GM21423 (cell line): ENCODE results near the gene ADCY7.

Experiments
- ATAC-seq: cut with Tn5 transposase; IDR thresholded peaks from one replicate; pipeline ENCODE4 v1.9.1; 2021; ENCODE audit warnings: mild to moderate bottlenecking, moderate library complexity; ENCODE audit not compliant: unreplicated experiment

ADCY7 gene

DNA sequence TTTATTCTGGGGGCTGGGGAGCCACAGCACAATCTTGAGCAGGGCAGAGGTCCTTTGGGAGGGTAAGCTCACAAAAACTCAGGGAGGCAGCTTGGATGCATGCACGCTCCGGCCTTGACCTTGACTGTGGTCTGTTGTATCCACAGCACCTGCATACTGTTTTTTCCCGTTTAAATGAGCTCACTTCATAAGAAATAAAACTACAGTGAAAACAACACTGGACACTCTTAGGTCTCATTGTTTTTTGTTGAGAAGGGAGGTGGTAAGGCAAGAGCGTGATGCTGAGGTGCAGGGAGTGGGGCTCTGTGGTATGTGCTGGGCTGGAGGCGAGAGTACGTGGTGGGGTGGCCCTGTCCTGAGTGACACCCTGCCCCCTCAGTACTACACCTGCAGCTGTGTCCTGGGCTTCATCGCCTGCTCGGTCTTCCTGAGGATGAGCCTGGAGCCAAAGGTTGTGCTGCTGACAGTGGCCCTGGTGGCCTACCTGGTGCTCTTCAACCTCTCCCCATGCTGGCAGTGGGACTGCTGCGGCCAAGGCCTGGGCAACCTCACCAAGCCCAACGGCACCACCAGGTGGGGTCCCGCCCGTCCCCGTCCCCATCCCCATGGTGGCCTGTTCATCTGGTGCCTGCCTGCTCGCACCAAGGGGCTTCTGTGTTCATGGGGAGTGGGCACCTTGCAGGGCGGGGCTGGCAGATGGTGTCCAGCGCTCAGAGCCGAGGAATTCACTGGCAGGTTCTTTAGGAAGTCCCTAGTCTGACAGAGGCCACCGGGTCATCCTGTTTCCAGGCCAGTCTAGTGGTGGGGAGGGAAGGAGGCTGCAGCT, 44.2 kb downstream of the ADCY7 start:
- no peak for ATAC-seq

DNA sequence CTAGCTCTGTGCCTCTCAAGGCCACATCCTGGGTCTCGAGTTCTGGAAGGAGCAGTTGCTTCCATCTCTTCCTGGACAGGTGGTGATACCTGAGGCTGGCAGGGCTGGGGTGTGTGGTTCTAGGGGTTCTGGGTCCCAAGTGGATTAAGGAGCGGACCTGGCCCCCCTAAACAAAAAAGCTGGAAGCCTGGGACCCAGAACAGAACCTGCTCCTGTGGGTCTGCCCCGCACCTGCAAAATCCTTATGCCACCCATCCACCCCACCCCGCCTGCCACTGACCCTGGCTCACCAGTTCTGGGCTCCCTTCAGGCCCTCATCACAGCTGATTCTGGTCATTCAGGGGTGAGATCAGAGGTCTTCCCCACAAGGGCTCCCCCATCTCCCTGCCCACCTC, 44.8 kb downstream of the ADCY7 start:
- ATAC-seq: no peak

GRCh38 chr16:50311891-50312501, 45.6 kb downstream of the ADCY7 start:
- no peak for ATAC-seq

GRCh38 chr16:50313596-50314478, 47.5 kb downstream of the ADCY7 start:
- ATAC-seq: no peak

DNA sequence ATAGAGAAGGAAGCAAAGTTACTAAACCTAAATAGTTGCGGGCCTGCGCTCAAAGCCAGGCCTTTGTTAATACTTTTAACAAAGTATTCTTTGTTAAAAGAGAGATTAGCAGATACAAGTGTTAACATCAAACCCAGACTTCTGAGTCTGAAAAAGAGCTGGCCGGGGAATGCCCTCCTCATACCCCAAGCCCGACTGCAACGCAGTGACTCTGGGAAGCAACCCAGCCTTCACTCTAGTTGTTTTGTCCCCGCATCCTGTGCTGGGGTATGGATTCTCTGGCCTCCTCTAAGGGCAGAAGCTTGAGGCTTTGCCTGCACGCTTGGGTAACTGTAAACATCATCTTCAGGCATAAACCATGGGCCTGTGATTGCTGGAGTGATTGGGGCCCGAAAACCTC, 48.3 kb downstream of the ADCY7 start:
- ATAC-seq: no peak

DNA sequence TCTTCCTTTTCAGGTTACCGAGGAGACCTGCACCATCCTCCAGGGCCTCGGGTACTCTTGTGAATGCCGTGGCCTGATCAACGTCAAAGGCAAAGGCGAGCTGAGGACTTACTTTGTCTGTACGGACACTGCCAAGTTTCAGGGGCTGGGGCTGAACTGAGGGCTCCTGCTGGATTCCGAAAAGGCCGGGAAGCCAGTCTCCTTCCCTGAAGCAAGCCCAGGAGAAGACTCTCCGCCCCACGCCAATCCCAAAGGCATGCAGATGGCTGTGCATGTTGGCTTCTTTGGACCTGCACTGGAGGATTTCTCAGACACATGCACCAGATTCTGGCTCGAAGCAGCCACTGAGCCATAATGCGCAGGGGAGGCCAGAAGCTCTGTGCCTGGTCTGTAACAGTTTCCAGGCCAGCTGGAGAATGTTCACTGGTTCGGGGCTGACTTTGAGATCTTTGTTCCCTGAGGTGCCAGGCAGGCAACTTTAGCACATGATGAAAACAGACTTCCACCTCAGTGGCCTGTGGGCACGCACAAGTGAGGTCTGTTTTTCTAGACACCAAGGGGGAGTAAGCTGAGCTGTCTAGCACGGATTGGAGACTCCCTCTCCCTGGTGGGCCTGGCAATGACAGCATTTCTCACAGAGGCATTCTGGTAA, 49.1 kb downstream of the ADCY7 start:
- ATAC-seq: no peak

DNA sequence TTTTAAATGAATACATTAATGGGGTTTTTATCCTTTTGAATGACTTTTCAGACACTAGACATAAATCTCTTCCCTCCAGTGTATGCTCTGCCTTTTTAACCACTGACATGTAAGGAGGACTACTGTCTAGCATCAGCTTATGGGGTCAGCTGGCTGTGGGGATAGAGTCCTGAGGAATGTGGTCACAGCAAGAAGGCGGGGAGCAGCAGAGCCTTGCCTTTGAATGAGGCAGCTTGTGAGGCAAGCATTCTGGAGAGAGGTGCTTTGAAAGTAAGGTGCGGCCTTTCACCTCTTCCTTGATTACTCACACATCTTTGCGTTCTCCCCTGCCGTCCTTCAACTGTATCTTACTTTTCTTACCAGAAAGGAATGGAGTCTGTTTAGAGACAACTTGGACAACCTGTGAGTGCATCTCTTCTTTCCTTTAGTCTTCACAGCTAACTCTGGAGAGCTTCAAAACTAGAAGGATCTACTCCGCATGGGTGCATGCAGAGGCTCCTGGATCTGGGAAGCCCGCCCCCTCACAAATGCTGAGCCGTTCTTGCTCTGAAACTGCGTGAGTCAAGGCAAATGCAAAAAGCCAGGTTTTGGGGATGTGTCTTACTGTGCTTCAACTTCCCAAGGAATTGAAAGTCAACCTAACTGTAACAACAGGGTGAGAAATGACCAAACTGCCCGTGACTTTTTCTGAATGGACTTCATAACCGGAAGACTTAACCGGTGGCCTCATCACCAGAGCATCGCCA, 49.9 kb downstream of the ADCY7 start:
- no peak for ATAC-seq

- ATAC-seq: no peak
Measured at GRCh38 chr16:50316848-50317630, 50.7 kb downstream of the ADCY7 start.

- no peak for ATAC-seq
Measured at GRCh38 chr16:50318796-50319578, 52.6 kb downstream of the ADCY7 start.

GRCh38 chr16:50320310-50320709, 54.0 kb downstream of the ADCY7 start:
- ATAC-seq: no peak

GRCh38 chr16:50322333-50322732, 56.0 kb downstream of the ADCY7 start:
- ATAC-seq: no peak

DNA sequence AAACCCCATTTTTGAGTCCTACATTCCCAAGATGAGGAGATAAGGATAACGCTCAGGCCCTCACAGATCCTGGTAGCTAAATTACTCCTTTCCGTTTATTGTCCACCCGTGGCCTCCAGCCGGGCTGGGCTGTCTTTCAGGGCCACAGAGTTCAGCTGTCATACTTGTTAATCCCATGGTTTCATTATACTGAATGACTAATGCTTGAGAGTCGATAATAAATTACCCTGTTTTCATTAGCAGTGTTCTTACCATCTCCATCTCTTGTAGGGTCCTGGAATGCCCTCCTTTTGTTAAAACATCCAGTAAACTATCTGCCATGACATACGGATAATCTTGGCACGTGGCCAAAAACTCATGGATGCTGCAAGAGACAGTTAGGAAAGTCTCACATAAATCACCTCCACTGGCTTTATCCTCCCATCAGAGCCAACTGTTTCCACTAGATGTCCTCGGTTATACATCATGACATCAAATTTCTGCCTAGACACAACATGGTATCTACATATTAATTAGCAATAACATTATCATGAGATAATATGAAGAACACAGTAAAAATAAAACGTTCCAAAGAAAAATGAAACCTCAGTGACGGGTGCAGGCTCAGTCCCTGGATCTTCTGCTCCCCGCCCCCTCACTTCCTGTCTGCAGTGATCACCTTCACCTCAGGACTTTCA, 57.1 kb downstream of the ADCY7 start:
- no peak for ATAC-seq

DNA sequence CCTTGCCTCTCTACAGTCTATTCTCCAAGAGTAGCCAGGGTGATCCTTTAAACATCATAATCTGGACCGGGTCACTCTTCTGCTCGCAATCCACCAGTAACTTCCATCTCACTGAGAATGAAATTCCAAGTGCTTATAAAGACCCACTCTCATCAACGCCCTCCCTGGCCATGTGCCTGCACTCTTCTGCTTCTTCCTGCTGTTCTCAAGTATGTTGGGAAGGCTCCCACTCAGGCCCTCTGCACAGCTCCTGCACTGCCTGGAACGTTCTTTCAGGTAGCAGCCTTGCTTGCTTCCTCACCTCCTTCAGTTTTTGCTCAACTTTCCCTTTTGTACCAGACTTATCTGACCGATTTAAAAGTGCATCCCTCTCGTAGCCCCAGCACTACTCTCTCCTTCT, 58.0 kb downstream of the ADCY7 start:
- no peak for ATAC-seq

GRCh38 chr16:50326264-50326663, 59.9 kb downstream of the ADCY7 start:
- ATAC-seq: no peak

GRCh38 chr16:50326835-50327465, 60.6 kb downstream of the ADCY7 start:
- peak; percentile 62 for ATAC-seq

DNA sequence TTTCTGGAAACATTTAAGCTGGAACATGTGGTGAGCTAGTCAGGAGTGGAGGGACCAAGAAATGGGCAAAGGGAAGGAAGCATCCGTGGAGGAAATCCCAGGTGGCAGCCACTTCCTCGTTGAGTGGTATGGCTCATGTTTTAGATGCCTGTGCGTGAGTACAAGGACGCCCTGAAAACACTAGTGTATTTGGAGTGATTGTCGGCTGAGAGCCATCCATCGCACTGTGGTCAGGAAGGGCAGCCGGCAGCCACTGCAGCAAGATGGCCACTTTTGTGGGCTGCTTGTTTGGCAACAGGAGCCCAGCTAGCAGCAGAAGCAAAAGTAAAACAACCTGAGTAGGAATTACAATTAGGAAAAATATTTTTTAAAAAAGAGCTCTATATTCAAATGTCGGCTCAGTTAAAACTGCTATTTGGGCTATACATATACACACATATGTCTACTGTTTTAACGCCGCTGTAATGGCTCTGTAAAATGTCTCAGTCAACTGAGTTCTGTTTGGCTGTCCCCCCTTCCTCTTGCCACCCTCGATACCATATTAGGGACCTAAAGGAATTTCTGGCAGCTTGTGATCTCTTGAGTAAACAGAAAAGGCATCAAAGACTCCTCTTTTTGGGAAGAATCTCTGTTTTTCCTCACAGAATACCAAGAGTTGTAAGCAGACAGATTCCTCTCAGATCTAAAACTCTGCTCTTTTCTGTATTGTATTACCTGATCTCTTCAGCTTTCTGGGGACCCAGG, 63.3 kb downstream of the ADCY7 start:
- no peak for ATAC-seq

DNA sequence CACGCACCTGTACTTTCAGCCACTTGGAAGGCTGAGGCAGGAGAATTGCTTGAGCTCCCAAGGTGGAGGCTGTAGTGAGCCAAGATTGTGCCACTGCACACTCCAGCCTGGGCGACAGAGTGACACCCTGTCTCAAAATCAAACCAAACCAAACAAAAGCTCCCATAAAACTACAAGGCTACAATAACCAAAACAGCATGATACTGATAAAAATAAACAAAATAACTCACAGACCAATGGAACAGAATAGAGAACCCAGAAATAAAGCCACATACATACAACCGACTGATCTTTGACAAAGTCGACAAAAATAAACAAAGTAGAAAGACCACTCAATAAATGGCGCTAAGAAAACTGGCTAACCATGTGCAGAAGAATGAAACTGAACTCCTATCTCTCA, 65.2 kb downstream of the ADCY7 start:
- ATAC-seq: no peak
